ENCODE results near the gene EPB41L5. TPM values are rescaled to one million over a fixed set of nuclear protein-coding genes. Genes with fewer than 3 reads are reported as not detected.

The EPB41L5 gene
- total and polyA plus RNA-seq, 10 of the 15 experiments (the other 5 are each of a cell fraction or from before 2014, with no cell fraction given), result 2.1 to 20.4 (median 8.2) TPM

DNA sequence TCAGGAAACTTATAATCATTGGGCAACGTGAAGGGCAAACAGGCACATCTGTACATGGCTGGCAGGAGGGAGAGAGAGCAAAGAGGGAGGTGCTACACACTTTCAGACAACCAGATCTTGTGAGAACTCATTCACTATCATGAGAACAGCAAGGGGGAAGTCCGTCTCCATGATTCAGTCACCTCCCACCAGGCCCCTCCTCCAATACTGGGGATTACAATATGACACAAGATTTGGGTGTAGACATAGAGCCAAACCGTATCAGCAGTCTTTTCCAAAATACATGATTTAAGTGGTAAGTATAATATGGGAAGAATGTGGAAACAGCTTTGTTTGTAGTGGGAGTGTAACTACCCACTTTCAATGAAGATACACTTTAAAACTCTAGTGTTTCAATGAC lies 65.0 kb downstream of the EPB41L5 start (continued):
- TF ChIP-seq WRNIP1 (IDR thresholded peaks at IDR 0.05; ENCODE audit: borderline replicate concordance, low read depth, low read length), result no peak
- no peak for TF ChIP-seq SIN3A (IDR thresholded peaks at IDR 0.05; ENCODE audit: low read depth, low read length)

- intact Hi-C loops (cut with micrococcal nuclease; ENCODE audit: unreplicated experiment) (no loop called here), in situ Hi-C loops (cut with MboI) (no loop called here)
- H4K20me1 ChIP-seq (ENCODE audit: control insufficient read depth, insufficient read depth), result no peaks in the 10 kb centered on the region
- H3K36me3 ChIP-seq (ENCODE audit: control insufficient read depth in 2 of 2, insufficient read depth in 2 of 2, low read length in 1 of 2), result no peaks in the 10 kb centered on the region; a peak in 1 of 4 replicates
- ATAC-seq (no peak), DNase-seq (ENCODE audit: low read depth, low spot score) (no peak), FAIRE-seq (no peak)
- H3K9ac ChIP-seq (ENCODE audit: control insufficient read depth, insufficient read depth, low read length), result no peak overlapping the region
- ChIA-PET RAD21 (ENCODE audit: unreplicated experiment) (no interaction called here), SMC1A (ENCODE audit: uncharacterized antibody, unreplicated experiment) (interaction anchor here (0.6 to 1.2 kb wide), 2 partner anchors 10 to 39 kb away, joined by 3 read pairs; no protein-coding TSS in a partner anchor), CTCF (interaction anchor here (1.3 to 1.5 kb wide), 2 partner anchors 21 to 52 kb away, joined by 3 to 5 read pairs; no protein-coding TSS in a partner anchor), POLR2A (no interaction called here)
- no TSS peak for BruUV-seq (replicated peaks)
- no peak overlapping the region for H3K4me3 ChIP-seq
- no peaks in the 10 kb centered on the region for H3K27me3 ChIP-seq (replicated peaks in 1 of 2; ENCODE audit: control insufficient read depth in 2 of 2, insufficient read depth in 2 of 2, low read length in 1 of 2)
- WGBS (ENCODE audit: insufficient coverage, insufficient replicate concordance, low lambda C conversion rate, missing lambda C conversion rate), result 33% methylated on average over 2 of the region's 2 CpGs
- no peaks in the 10 kb centered on the region for H3K4me1 ChIP-seq (ENCODE audit: control insufficient read depth, insufficient read depth, low read length)
- no peak overlapping the region for H2AFZ ChIP-seq (ENCODE audit: control insufficient read depth, low read depth, low read length)
- no peaks in the 10 kb centered on the region; the same call in 2 of the 3 replicates for H3K9me3 ChIP-seq (replicated peaks; ENCODE audit: control insufficient read depth, insufficient read depth, low read length)
- H3K27ac ChIP-seq (ENCODE audit: control insufficient read depth, insufficient read depth), result no peak overlapping the region
- no peak overlapping the region for H3K4me2 ChIP-seq (ENCODE audit: control insufficient read depth, insufficient read depth)
- H3K79me2 ChIP-seq (ENCODE audit: control insufficient read depth, insufficient read depth, low read length), result no peaks in the 10 kb centered on the region
- TF ChIP-seq TCF12 (IDR thresholded peaks at IDR 0.05; ENCODE audit: low read depth, low read length) (no peak), HSF1 (IDR thresholded peaks at IDR 0.05; ENCODE audit: low read depth, low read length) (no peak), IRF3 (IDR thresholded peaks at IDR 0.05) (no peak), HDGF (IDR thresholded peaks at IDR 0.05) (no peak), CTCF (IDR thresholded peaks at IDR 0.05 in 2 of 3, conservative IDR thresholded peaks at IDR 0.05 in 1 of 3; ENCODE audit: control insufficient read depth in 2 of 3, extremely low read depth in 1 of 3, insufficient read depth in 1 of 3, low read depth in 3 of 3, low read length in 3 of 3) (no peak), SP1 (IDR thresholded peaks at IDR 0.05; ENCODE audit: low read depth, low read length) (no peak), BCL11A (IDR thresholded peaks at IDR 0.05; ENCODE audit: low read depth, low read length) (no peak), NR2C1 (IDR thresholded peaks at IDR 0.05) (no peak), ZNF622 (IDR thresholded peaks at IDR 0.05) (no peak), CHD1 (IDR thresholded peaks at IDR 0.05; ENCODE audit: low read depth, low read length) (no peak), STAT3 (IDR thresholded peaks at IDR 0.05; ENCODE audit: low read depth, low read length) (no peak), TBL1XR1 (IDR thresholded peaks at IDR 0.05; ENCODE audit: low read depth, low read length) (no peak), MEF2B (IDR thresholded peaks at IDR 0.05; ENCODE audit: partially characterized antibody, poor library complexity, severe bottlenecking) (no peak)
- TF ChIP-seq, protein P1, sequence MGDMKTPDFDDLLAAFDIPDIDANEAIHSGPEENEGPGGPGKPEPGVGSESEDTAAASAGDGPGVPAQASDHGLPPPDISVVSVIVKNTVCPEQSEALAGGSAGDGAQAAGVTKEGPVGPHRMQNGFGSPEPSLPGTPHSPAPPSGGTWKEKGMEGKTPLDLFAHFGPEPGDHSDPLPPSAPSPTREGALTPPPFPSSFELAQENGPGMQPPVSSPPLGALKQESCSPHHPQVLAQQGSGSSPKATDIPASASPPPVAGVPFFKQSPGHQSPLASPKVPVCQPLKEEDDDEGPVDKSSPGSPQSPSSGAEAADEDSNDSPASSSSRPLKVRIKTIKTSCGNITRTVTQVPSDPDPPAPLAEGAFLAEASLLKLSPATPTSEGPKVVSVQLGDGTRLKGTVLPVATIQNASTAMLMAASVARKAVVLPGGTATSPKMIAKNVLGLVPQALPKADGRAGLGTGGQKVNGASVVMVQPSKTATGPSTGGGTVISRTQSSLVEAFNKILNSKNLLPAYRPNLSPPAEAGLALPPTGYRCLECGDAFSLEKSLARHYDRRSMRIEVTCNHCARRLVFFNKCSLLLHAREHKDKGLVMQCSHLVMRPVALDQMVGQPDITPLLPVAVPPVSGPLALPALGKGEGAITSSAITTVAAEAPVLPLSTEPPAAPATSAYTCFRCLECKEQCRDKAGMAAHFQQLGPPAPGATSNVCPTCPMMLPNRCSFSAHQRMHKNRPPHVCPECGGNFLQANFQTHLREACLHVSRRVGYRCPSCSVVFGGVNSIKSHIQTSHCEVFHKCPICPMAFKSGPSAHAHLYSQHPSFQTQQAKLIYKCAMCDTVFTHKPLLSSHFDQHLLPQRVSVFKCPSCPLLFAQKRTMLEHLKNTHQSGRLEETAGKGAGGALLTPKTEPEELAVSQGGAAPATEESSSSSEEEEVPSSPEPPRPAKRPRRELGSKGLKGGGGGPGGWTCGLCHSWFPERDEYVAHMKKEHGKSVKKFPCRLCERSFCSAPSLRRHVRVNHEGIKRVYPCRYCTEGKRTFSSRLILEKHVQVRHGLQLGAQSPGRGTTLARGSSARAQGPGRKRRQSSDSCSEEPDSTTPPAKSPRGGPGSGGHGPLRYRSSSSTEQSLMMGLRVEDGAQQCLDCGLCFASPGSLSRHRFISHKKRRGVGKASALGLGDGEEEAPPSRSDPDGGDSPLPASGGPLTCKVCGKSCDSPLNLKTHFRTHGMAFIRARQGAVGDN (IDR thresholded peaks at IDR 0.05), result no peak
Observed at GRCh38 chr2:120079647-120080046, 66.8 kb downstream of the EPB41L5 start.

All from GM12878 (cell line).